HS-5 (cell line): Measurements from ENCODE around the gene SPDL1.
A peak's percentile ranks its signal among the peaks of the same experiment; 100 is the strongest.

Experiments used
- DNase-seq: peaks from one replicate; pipeline ENCODE4 v3.0.0-alpha.2; 2012; ENCODE audit warnings: low read depth

SPDL1 gene

DNA sequence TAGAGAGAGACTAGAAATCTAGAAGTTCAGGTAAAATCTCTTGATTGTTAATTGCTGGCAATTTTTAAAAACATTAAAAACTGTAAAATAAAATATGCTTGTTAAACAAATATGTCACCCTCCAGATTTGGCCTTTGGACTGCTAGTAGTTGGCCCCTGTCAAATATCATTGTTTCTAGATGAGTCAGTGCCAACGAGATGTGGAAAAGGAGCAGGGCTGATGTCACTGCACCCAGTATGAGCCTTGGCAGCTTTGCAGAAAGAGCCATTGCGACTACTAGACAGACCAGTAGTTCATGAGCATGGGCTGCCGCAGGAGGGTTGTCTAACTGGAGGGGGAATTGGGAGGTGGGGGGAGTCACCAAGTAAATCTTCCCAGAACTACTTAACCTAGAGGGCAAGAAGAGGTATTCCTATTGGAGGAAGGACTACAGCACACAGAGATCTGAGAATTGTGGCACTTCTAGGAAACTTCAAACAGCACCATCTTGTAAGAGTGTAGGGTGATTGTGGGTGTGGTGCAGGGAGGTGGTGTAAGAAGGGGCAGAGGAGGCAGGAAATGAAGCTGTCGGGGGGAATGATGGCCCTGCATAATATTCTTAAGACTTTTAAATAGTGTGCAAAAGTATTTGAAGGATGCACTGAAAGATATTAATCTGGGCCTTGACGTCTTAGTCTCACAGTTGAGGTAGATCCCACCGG lies 46.4 kb downstream of the SPDL1 start:
- DNase-seq = peak; percentile 61

DNA sequence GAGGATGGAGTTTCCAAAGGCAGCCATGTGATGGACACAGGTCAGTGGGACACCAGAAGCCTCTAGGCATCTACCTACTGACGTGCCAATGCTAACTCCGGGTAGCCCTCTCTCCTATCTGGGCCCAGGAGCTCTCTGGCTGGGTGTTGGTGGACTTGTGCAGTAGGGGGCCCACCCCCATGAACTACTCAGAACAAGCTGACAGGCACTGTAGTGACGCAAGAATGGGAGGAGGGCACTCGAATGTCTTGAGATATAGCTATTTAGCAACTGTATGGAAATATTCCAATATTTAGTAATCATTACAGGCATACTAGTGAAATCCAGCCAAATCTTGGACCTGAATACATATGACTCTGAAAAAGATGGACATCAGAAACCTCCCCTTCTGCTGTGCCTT lies 47.8 kb downstream of the SPDL1 start:
- DNase-seq = peak; percentile 31

DNA sequence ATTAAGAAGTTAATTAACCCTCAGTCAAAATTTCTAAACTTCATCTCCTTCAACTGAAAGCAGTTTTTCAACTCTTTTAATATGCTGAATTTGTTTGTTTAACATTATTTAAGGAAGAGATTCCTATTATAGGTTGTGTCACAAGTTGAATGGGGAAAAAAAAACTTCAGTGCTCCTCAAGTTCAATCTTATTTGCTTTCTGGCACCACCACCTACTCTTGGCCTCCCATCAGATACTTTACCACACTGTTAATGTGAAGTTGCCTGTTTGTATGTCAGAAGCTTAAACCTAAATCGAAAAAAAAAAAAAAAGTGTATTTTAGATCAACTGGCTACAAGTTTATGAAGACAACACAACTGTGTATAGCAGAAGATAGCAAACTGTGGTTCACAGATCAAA lies 49.4 kb downstream of the SPDL1 start:
- no peak for DNase-seq

DNA sequence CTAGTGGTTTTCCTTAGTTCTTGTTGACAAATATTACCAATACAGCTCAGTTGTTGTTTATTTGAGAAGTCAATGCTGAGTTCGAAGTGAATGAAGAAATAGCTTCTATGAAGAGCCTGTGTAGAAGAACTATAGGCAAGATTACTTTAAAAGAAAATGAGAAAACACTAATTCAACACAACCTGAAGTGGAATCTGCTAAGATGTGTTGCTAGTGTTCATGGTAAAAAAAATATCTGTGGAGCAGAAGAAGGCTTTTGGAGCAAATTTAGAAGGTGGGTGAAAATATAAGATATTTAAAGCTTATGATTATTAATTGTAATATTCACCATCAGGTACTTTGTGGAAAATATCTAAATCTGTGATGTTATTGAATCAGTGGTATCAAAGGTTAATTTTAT lies 51.0 kb downstream of the SPDL1 start:
- no peak for DNase-seq

DNA sequence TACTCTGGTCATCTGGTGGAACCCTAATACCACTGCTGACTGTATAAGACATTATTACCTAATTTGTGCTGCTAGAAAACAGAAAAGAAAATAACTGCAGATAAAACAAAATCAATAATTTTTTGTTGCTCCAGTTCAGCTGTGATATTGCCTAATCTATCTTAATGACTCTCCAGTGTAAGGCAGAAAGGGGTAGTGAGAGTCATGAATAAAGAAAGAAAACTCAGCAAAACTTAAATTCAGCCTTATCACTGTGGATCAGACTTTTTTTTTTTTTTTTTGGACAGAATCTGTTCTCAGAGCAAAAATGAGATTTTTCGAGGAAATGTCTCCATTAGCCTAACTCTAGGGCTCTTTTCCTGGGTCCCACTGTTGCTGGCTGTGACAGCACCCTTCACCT lies 52.4 kb downstream of the SPDL1 start:
- no peak for DNase-seq

DNA sequence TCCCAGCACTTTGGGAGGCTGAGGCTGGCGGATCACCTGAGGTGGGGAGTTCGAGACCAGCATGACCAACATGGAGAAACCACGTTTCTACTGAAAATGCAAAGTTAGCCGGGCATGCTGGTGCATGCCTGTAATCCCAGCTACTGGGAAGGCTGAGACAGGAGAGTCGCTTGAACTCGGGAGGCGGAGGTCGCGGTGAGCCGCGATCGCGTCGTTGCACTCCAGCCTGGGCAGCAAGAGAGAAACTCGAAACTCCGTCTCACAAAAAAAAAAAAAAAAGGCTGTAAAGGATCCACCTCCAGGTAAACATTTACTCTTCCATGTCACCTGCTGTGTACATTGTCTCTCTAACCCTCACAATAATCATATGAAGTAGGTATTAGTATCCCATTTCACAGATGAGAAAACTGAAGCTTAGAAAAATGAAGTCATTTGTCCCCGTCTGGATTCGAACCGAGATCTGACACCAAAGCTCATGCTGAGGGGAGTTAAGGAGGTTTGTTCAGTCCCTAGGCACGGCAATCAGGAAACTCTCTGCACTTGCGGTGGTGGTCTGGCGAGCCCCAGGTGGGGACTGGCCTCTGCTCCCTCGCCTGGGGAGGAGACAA lies 53.0 kb downstream of the SPDL1 start:
- DNase-seq = no peak

DNA sequence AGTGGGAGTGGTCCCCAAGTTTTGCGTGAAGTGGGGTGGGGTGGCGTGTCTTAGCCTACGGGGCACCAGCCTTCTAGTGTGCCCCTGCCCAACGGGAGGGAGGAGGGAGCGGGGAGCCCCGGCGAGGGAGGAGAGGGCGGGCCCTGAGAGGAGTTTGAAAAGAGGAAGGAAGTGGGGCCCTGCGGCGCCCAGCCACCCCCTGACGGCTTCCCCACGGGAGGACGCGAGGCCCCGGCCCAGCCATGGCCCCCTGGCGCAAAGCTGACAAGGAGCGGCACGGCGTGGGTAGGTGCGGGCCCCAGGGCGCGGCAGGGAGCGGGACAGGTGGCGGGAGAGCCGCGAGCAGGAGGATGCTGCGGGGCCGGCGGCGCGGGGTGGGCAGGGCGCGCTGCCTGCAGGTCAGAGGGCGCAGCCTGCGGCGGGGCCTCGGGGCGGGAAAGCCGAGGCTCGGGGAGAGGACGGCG lies 53.5 kb downstream of the SPDL1 start, which contains the start of gene DOCK2:
Gene DOCK2, plus strand, starts transcription at position 191 of the 464 bp plus-strand sequence. Its CDS starts 52 bp downstream, at position 243.
- DNase-seq = no peak

DNA sequence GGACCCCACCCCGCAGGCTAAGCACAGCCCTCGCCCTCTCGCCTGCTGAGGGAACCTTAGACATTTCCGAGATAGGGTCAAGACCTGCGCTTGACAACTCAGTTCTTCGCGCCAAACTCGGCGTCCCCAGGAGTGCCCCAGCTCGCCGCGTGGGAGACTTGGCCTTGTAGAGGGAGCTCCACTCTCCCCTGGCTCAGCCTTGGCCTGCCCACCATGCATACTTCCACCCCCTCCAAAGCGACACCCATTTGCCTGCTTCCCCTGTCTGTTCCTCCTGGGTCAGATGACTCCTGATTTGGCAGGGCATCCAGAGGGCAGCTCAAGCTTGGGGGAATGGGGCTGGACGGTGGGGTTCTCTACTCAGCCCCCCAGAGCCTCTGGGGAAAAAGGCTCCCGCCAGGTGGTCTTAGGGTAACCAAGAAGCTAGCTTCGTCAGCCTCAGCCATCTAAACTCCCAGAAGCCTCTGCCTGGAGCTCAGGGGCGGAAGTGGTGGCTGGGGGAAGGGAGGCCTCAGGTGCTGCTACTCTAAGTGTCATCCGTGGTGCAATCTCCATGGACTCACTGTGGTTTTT lies 54.1 kb downstream of the SPDL1 start:
- no peak for DNase-seq

DNA sequence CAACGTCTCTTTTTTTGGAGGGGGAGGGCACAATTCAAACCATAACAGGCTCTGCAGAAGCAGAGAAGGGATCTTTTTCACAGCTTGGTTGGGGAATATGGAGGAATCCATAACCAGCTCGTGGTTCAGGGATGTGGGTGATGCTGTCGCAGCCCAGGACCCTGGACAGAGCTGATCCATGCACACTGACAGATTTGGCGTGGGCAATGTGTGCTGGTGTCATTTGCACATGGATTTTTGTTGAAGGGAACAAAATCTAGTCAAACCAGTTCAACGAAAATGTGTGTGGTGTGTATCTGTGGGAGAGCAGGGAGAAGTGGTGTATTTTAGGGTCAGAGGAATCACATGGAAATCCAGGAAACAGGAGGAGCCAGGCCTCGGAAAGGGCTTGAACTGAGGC lies 57.7 kb downstream of the SPDL1 start:
- DNase-seq = no peak

DNA sequence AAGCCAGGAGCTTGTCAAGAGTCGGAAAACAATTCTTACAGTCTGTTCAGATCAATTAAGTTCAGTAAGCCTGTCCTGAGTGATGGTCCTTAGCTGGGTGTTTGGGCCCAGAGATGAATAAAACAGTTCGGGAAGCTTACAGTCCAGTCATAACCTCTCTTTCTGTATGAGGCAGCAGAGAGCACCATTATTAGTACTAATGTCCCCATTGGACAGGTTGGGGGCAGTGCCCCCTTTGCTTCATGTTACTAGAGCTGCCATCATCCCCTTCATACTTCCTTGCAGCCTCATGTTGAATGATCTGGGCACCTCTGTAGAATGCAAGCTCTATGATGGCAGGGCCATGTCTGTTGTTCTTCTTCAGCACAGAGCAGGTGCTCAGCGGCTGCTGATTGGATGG lies 63.3 kb downstream of the SPDL1 start:
- no peak for DNase-seq

DNA sequence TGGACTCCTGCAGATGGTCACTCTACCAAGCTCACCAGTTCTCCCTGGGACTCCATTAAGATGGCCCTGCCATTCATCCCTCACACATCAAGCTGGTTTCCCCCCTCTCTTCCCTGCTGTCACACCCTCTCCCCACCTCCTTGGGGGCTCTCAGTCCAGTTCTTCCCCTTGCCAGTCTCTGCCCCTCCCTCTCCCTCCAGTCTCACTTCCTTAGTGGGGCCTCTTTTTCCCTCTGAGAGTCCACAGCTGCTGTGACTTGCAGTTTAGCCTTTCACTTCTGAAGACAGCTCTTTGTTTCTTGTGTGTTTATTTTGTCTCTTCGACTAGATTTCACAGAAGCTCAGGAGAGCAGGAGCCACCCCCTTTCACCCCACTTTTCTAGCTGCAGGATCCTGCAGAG lies 64.0 kb downstream of the SPDL1 start:
- no peak for DNase-seq

DNA sequence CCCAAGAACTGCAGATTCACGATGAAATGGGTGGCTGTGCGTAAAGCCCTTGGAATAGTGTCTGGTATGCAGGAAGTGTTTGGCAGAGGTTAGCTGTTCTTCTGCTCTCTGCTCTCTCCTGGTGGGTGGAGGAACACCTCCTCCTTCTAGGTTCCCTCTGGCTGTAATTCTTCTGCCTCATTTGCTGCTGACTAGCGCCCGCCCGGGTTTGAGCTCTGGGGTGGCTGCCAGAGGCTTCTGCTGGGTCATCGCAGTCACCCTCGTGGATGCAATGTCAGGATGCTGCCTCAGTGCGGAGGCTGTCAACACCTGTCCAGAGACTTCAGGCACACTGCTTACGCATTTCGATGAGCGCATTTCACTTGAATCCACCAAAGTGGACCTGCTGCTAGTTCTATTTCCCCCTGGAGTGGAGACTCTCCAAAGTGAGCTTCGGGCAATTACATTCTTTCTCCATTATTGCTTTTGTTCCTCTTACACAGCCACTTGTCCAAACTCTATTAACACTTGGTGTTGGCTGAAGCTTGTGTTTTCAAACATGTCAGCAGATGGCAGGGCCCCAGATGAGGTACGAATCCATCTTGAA lies 65.2 kb downstream of the SPDL1 start:
- no peak for DNase-seq

DNA sequence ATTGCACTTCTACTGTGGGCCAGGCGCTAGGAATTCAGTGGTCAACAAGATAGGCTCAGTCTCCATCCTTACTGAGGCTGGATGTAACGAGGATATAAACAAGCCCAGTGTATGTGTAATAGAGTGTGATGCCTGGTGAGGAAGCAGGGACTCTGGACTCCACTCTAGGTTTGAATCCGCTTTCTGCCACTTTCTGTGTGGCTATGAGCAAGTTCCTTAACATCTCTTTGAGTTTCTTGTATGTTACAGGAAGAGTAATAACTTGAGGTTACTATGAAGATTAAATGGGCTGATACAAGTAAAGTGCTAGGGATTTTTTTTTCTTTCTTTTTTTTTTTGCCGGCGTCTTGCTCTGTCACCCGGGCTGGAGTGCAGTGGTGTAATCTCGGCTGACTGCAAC lies 65.9 kb downstream of the SPDL1 start:
- no peak for DNase-seq

DNA sequence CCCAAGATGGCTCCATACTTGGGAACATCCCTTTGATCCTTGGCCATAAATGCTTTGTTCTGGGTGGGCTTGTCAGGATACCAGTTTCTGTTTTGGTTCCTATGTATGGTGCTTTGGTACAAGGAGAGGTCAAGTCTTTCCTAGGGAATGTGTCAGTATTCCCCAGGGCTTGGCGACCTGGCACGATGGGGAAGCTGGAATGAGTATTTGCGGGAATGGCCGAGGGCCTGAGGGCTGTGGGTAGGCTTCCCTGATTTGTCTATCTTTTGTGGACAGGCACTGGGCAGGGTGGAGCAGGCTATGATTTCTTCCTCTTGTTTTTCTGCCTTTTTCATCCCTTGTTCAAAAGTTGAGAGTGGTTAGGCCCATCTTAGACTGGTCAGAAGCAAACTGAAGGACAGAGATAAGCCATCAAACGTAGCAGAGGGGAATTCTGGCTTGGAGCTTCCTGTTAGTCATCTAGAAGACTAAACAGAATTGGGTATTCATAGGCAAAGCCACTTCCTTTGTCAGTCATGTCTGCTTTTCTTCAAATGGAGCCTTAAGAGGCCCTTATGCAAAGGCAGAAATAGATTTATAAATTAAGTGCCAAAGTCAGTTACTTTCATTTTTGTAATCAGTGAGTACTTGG lies 67.2 kb downstream of the SPDL1 start:
- DNase-seq = peak; percentile 16

DNA sequence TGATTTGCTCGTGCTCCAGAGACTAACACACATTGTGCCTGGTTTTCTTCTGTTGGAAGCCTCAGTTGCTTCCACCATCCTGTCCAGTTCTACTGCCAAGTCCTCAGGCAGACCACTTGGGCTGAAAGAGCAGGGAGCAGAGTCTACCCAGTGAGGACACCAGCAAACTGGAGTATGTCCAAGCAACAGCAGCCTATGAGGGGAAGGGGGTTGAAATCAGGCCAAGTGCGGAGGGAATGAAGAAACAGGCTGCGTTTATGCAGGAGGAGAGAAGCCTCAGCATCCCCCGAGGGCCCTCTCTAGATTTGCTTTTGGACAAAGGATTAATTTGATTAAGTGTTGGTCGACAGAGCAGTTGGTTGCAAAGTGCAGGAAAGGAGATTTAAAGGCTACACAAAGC lies 68.0 kb downstream of the SPDL1 start:
- no peak for DNase-seq

DNA sequence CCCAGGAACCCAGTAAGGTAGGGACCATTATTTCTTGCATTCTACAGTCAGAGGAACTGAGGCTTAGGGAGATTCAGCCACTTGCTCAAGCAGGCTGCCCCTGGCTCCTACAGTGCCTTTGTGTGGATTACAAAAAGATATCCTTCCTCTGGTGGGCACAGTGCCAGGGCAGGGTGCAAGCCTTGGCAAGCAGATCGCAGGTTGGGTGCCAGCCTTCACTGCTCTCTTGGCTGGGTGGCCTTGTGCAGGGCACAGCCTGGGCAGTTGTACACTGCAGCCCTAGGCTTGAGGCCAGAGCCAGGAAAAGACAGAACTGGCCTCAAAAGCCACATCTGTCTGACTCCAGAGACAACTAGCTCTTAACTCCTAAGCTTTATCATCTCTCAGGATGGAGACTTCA lies 68.5 kb downstream of the SPDL1 start:
- DNase-seq = no peak

DNA sequence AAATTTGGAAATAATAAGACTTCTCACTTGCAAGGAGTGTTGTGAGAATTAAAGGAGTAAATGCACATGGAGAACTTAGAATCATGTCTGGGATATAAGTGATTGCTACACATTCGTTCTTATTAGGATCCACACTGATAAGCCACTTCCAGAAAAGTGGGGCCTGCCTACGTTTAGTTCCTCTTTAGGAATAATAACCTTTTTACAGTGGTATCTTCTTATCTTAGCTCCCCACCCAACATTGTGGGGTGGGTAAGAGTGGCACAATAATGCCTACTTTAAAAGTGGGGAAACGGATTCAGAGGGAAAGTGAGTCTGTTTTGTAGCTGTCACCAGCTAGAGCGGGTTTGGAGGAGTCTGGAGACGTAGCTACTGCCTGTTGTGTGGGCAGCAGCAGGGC lies 69.5 kb downstream of the SPDL1 start:
- no peak for DNase-seq
